Heart left ventricle (tissue), 16 donors: ENCODE results near the gene FETUB. TPM values are rescaled to one million over a fixed set of nuclear protein-coding genes. Genes with fewer than 3 reads are reported as not detected.

Source experiments
- ATAC-seq, 4 donors: fragments of 200-7000 bp; cut with Tn5 transposase; one replicate each; pipeline ENCODE4 v1.9.1; 2020 to 2022; ENCODE audit warnings: moderate library complexity in 4 of 4, mild to moderate bottlenecking in 3 of 4, moderate number of reproducible peaks in 1 of 4
- DNase-seq, 5 donors: peaks; one replicate each; pipeline ENCODE4 v3.0.0-alpha.2; 2020
- H3K27ac ChIP-seq, 12 donors: fragments of 200-600 bp; sonication (generic) in 4 of 12; one replicate each; pipeline versions ENCODE4 v1.5.0 to v1.8.0; 2016 to 2022; ENCODE audit warnings: mild to moderate bottlenecking in 2 of 12
- H3K27me3 ChIP-seq, 9 donors: fragments of 200-600 bp; sonication (generic) in 2 of 9; one replicate each; pipeline versions ENCODE4 v1.5.1 to v1.8.0; 2016 to 2022; ENCODE audit warnings: mild to moderate bottlenecking in 3 of 9
- H3K36me3 ChIP-seq, 9 donors: fragments of 200-600 bp; sonication (generic) in 2 of 9; one replicate each; pipeline versions ENCODE4 v1.5.0 to v1.8.0; 2018 to 2022; ENCODE audit warnings: mild to moderate bottlenecking in 2 of 9
- H3K4me1 ChIP-seq, 12 donors: fragments of 200-600 bp; sonication (generic) in 4 of 12; one replicate each; pipeline versions ENCODE4 v1.5.0 to v1.8.0; 2016 to 2022; ENCODE audit warnings: mild to moderate bottlenecking in 3 of 12
- H3K4me3 ChIP-seq, 12 donors: fragments of 200-600 bp; sonication (generic) in 4 of 12; one replicate each; pipeline versions ENCODE4 v1.5.0 to v1.8.0; 2017 to 2022; ENCODE audit warnings: mild to moderate bottlenecking in 9 of 12, moderate library complexity in 4 of 12
- H3K9me3 ChIP-seq, 12 donors: fragments of 200-600 bp; sonication (generic) in 4 of 12; one replicate each; pipeline versions ENCODE4 v1.5.0 to v1.8.0; 2016 to 2022; ENCODE audit warnings: mild to moderate bottlenecking in 1 of 12
- CTCF ChIP-seq, 12 donors: fragments of 200-600 bp; sonication (generic) in 4 of 12; IDR thresholded peaks; one replicate each; pipeline versions ENCODE4 v1.5.0 to v1.8.0; 2018 to 2022; ENCODE audit warnings: antibody characterized with exemption in 12 of 12, mild to moderate bottlenecking in 5 of 12
- POLR2A ChIP-seq, 2 donors: fragments of 450-650 bp; IDR thresholded peaks; one replicate each; pipeline ENCODE4 v1.6.1; 2017; ENCODE audit warnings: antibody characterized with exemption in 2 of 2, mild to moderate bottlenecking in 2 of 2, moderate library complexity in 2 of 2
- WGBS, 4 donors: extraction: QIAGEN DNeasy Blood & Tissue Kit in 2 of 4; methylation state at CpG; one replicate each; pipeline versions ENCODE4 v1.1.5 to v1.1.7; 2013 to 2018; 5-methylcytosine and 5-hydroxymethylcytosine counted together
- intact Hi-C, 10 donors: fragments of 100-400 bp; cut with DNase I; formaldehyde crosslinking; loops; one replicate each; pipeline versions ENCODE4 v1.11.1 to v1.14.2; 2022
- polyA plus RNA-seq, 2 donors: library from polyadenylated mRNA; stranded (reverse); fragments of 200-250 nt; gene quantifications; one replicate each; pipeline ENCODE4 v1.2.3, GENCODE V29; 2013
- total RNA-seq, 9 donors: library from RNA; depleted of rRNA in 2 of 9; stranded (reverse); fragments of >200 nt in 2 of 9; fragmentation: NEBNext Ultra II Directional in 3 of 9; extraction: Animal tissue kit (Norgen Biotek cat#: 25700) in 3 of 9; gene quantifications; one replicate each; pipeline versions ENCODE4 v1.1.0 to v1.2.4, GENCODE V29; 2016 to 2023
- donor health status: ischemic (EF 13 %, LVEDD 7.1; RV severe dilation, severe dysfunction).
- donor health status: healthy with polysubstance abuse.
- donor health status: DM: no; HTN: yes; CAD: no.
- donor health status: DM: no; HTN: no; CAD: no.
- donor health status: ischemic (EF 25% LVEDD 6.9; RV normal size, moderate dysfunction).
- donor health status: ischemic (EF 25% LVEDD 5.7; RV mildly dilated, moderate dysfunction).
- donor health status: healthy.
- donor health status: DM: yes; HTN: yes; CAD: no.
- donor health status: ischemic (EF 35%, LVEDD 5.7; RV mildly dilated, moderate dysfunction).
- donor health status: nonischemic (EF 11% LVEDD 7.7; RV severe dilation, severe dysfunction).
- donor health status: DM: yes; HTN: yes; CAD: no.
- donor health status: PGD.
- donor health status: ischemic (EF 29% LVEDD 5.4; RV normal size, mild dysfunction).
- donor health status: nonischemic (EF 23%, LVEDD 6.1; RV moderate dilation, normal function).

Gene FETUB
- total and polyA plus RNA-seq, 11 donors = 0.14 TPM; not detected in 10

- Histone ChIP-seq H3K27ac (no peak overlapping the region), H3K36me3 (no peaks in the 10 kb centered on the region), H3K27me3 (peaks cover 0 to 10% (median 0%) of the 10 kb centered on the region in 9 donors), H3K9me3 (no peaks in the 10 kb centered on the region), H3K4me3 (no peak overlapping the region), H3K4me1 (no peaks in the 10 kb centered on the region)
- TF ChIP-seq CTCF (IDR thresholded peaks at IDR 0.05) (no peak), POLR2A (IDR thresholded peaks at IDR 0.05) (no peak)
- DNase-seq = no peak
- 65 to 76% (median 67%) methylated on average over 7 of the region's 7 CpGs for WGBS, 4 donors
- no peak for ATAC-seq
- intact Hi-C loops = loop anchor here in 1 of 10 donors (5.0 kb wide), 1 partner anchor 191 kb away; no protein-coding TSS in a partner anchor
These were observed 13.8 kb upstream of the FETUB start for GRCh38 chr3:186626254-186626847.

- Histone ChIP-seq H3K4me1 (no peaks in the 10 kb centered on the region), H3K36me3 (no peaks in the 10 kb centered on the region), H3K9me3 (no peaks in the 10 kb centered on the region), H3K27ac (no peak overlapping the region), H3K27me3 (peaks cover 0 to 10% (median 0%) of the 10 kb centered on the region in 9 donors), H3K4me3 (no peak overlapping the region)
- DNase-seq = no peak
- 91 to 95% (median 94%) methylated on average over 7 of the region's 7 CpGs for WGBS, 4 donors
- TF ChIP-seq CTCF (IDR thresholded peaks at IDR 0.05) (no peak), POLR2A (IDR thresholded peaks at IDR 0.05) (no peak)
- no peak for ATAC-seq
- intact Hi-C loops = loop anchor here in 1 of 10 donors (5.0 kb wide), 1 partner anchor 189 kb away; no protein-coding TSS in a partner anchor
These were observed 12.3 kb upstream of the FETUB start for GRCh38 chr3:186627852-186628414.

- DNase-seq (no peak), ATAC-seq (no peak)
- no peak for TF ChIP-seq CTCF (IDR thresholded peaks at IDR 0.05)
- no peak for TF ChIP-seq POLR2A (IDR thresholded peaks at IDR 0.05)
- 80 to 91% (median 84%) methylated on average over 7 of the region's 7 CpGs for WGBS, 4 donors
- Histone ChIP-seq H3K4me3 (no peak overlapping the region), H3K27ac (no peak overlapping the region), H3K9me3 (no peaks in the 10 kb centered on the region), H3K27me3 (peaks cover 0 to 10% (median 0%) of the 10 kb centered on the region in 9 donors), H3K36me3 (no peaks in the 10 kb centered on the region), H3K4me1 (no peaks in the 10 kb centered on the region)
- intact Hi-C loops = loop anchor here in 1 of 10 donors (5.0 kb wide), 1 partner anchor 189 kb away; no protein-coding TSS in a partner anchor
These were observed 11.4 kb upstream of the FETUB start for GRCh38 chr3:186628756-186629155.

GRCh38 chr3:186630950-186631641 lies 9.1 kb upstream of the FETUB start:
- 64 to 71% (median 69%) methylated on average over 6 of the region's 6 CpGs for WGBS, 4 donors
- no peak overlapping the region for H3K27ac ChIP-seq
- no peak for DNase-seq
- no peaks in the 10 kb centered on the region for H3K36me3 ChIP-seq
- no peak for ATAC-seq
- H3K27me3 ChIP-seq = peaks cover 0 to under 1% (median 0%) of the 10 kb centered on the region in 9 donors
- H3K4me1 ChIP-seq = no peaks in the 10 kb centered on the region
- H3K9me3 ChIP-seq = no peaks in the 10 kb centered on the region
- TF ChIP-seq POLR2A (IDR thresholded peaks at IDR 0.05) (no peak), CTCF (IDR thresholded peaks at IDR 0.05) (no peak)
- no peak overlapping the region for H3K4me3 ChIP-seq
- intact Hi-C loops = no loop called here
